ENCODE results near the gene SAT1. TPM values are rescaled to one million over a fixed set of nuclear protein-coding genes. Genes with fewer than 3 reads are reported as not detected.

SAT1 gene
- total RNA-seq, 1 donor from 2014 or later, result 99.7 TPM

DNA sequence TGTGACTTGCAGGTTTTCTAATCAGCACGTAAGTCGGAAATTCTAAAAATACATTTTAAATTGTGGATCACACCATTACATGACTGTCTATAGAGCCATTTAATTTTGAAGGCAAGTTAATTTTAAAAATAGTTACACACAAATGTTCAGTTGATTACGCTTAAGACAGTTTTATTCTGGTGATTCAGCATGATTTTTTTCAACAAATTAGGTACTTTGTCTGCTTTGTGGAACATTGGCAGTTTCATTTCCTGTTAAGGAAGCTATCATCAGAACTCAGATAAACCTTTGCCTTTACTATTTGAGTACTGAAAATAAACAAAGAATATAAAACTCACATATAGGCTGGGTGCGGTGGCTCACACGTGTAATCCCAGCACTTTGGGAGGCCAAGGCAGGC lies 19.5 kb downstream of the SAT1 start:
- Histone ChIP-seq H3K27me3 (ENCODE audit: low read depth) (no peaks in the 10 kb centered on the region), H3K4me1 (peaks cover 12% of the 10 kb centered on the region), H3K27ac (replicated peaks) (peak overlapping the region; percentile 80), H3K9me3 (replicated peaks) (no peaks in the 10 kb centered on the region), H3K4me3 (no peak overlapping the region), H3K36me3 (no peaks in the 10 kb centered on the region)
- intact Hi-C loops (cut with micrococcal nuclease), result no loop called here
- no peak for DNase-seq
- TF ChIP-seq, protein P1, sequence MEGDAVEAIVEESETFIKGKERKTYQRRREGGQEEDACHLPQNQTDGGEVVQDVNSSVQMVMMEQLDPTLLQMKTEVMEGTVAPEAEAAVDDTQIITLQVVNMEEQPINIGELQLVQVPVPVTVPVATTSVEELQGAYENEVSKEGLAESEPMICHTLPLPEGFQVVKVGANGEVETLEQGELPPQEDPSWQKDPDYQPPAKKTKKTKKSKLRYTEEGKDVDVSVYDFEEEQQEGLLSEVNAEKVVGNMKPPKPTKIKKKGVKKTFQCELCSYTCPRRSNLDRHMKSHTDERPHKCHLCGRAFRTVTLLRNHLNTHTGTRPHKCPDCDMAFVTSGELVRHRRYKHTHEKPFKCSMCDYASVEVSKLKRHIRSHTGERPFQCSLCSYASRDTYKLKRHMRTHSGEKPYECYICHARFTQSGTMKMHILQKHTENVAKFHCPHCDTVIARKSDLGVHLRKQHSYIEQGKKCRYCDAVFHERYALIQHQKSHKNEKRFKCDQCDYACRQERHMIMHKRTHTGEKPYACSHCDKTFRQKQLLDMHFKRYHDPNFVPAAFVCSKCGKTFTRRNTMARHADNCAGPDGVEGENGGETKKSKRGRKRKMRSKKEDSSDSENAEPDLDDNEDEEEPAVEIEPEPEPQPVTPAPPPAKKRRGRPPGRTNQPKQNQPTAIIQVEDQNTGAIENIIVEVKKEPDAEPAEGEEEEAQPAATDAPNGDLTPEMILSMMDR (IDR thresholded peaks at IDR 0.05; ENCODE audit: borderline replicate concordance), result no peak

DNA sequence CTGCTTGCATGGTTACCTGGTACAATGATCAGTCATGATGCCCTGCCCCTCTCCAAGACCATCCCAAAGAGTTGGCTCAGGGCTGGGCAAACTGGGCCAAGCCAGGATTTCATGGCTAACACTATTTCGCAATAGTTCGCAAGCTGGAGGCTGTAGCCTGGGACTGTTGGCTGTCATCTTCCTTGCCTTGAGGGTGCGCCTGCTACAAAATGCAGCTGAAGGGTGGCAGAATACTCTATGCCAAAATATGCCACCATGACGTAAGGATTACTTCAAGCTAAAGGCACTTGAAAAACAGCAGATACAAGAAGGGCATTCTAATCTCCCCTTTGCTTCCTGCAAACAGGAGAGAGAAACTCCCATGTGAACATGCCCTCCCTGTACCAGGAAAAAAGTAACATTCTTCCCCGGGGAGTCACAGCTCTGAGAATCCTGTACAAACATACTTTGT lies 21.0 kb downstream of the SAT1 start:
- TF ChIP-seq, protein P1 (IDR thresholded peaks at IDR 0.05; ENCODE audit: borderline replicate concordance), result no peak
- intact Hi-C loops (cut with micrococcal nuclease), result no loop called here
- Histone ChIP-seq H3K4me1 (peaks cover 12% of the 10 kb centered on the region), H3K36me3 (no peaks in the 10 kb centered on the region), H3K4me3 (no peak overlapping the region), H3K27ac (replicated peaks) (peak overlapping the region; percentile 80), H3K27me3 (ENCODE audit: low read depth) (no peaks in the 10 kb centered on the region), H3K9me3 (replicated peaks) (no peaks in the 10 kb centered on the region)
- DNase-seq, result peak; percentile 23

DNA sequence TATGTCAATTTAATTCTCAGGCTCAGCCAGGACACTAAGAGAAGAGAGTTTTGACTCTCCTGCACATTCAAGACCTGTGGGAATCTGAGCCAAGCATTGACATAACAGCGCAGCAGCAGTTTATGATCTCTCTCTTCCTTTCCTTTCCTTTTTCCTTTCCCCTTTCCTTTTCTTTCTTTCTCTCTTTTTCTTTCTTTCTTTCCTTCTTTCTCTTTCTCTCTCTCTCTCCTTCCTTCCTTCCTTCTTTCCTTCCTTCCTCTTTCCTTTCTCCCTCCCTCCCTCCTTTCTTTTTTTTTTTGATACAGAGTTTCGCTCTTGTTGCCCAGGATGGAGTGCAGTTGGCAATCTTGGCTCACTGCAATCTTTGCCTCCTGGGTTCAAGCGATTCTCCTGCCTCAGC lies 21.6 kb downstream of the SAT1 start:
- Histone ChIP-seq H3K36me3 (no peaks in the 10 kb centered on the region), H3K27me3 (ENCODE audit: low read depth) (no peaks in the 10 kb centered on the region), H3K9me3 (replicated peaks) (no peaks in the 10 kb centered on the region), H3K4me3 (no peak overlapping the region), H3K27ac (replicated peaks) (peak overlapping the region; percentile 80), H3K4me1 (peaks cover 12% of the 10 kb centered on the region)
- intact Hi-C loops (cut with micrococcal nuclease), result no loop called here
- DNase-seq, result no peak
- TF ChIP-seq, protein P1 (IDR thresholded peaks at IDR 0.05; ENCODE audit: borderline replicate concordance), result no peak

DNA sequence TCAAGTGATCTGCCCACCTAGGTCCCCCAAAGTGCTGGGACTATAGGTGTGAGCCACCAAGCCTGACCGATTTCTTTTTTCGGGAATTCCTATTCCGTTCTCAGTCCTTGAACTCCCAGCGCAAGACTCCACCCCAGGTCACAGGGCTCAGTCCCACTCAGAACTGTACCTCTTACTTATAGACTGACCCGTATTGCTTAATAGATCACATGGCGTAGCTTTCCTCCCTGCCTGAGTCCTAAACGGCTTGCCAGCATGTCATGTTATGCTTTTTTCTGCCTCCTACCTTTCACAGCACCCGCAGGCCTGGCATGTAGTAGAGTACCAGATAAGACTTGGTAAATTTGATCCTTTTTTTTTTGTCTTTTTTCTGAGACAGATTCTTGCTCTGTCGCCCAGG lies 22.4 kb downstream of the SAT1 start:
- Histone ChIP-seq H3K4me3 (no peak overlapping the region), H3K27ac (replicated peaks) (peak overlapping the region; percentile 80), H3K9me3 (replicated peaks) (no peaks in the 10 kb centered on the region), H3K4me1 (peaks cover 12% of the 10 kb centered on the region), H3K27me3 (ENCODE audit: low read depth) (no peaks in the 10 kb centered on the region), H3K36me3 (no peaks in the 10 kb centered on the region)
- TF ChIP-seq, protein P1 (IDR thresholded peaks at IDR 0.05; ENCODE audit: borderline replicate concordance), result no peak
- intact Hi-C loops (cut with micrococcal nuclease), result no loop called here
- DNase-seq, result no peak

DNA sequence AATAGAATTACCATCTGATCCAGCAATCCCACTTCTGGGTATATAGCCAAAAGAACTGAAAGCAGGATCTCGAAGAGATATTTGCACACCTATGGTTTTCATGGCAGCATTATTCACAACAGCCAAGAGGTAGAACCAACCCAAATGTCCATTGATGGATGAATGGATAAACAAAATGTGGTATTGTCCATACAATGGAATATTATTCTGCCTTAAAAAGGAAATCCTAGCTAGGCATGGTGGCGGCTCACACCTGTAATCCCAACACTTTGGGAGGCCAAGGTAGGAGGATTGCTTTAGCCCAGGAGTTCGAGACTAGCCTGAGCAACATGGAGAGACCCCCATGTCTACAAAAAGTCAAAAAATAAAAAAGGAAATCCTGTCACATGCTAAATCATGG lies 27.3 kb downstream of the SAT1 start:
- Histone ChIP-seq H3K4me3 (no peak overlapping the region), H3K4me1 (peaks cover 4% of the 10 kb centered on the region), H3K36me3 (no peaks in the 10 kb centered on the region), H3K27me3 (ENCODE audit: low read depth) (no peaks in the 10 kb centered on the region), H3K27ac (replicated peaks) (no peak overlapping the region), H3K9me3 (replicated peaks) (no peaks in the 10 kb centered on the region)
- no peak for DNase-seq
- intact Hi-C loops (cut with micrococcal nuclease), result no loop called here
- TF ChIP-seq, protein P1 (IDR thresholded peaks at IDR 0.05; ENCODE audit: borderline replicate concordance), result no peak

Data from left ventricle myocardium inferior (tissue), 1 donor.